SU-DHL-6 (cell line): Measurements from ENCODE around the gene AADAC.
"Not testable (repeated sequence)": the region's sequence is repeated elsewhere in the genome, so short reads cannot be mapped to it uniquely, and the experiment has no call there.

Experiments
- H2AFZ ChIP-seq: fragments of 200-600 bp; sonication (generic); 2 replicates; pipeline ENCODE4 v1.6.1; 2014; ENCODE audit warnings: low read depth, mild to moderate bottlenecking, moderate library complexity, mixed read lengths, antibody characterized with exemption, low read length; ENCODE audit not compliant: severe bottlenecking
- H3F3A ChIP-seq: fragments of 200-600 bp; shearing (Covaris generic); 2 replicates; pipeline ENCODE4 v1.6.0; 2016; ENCODE audit warnings: antibody characterized with exemption, mild to moderate bottlenecking; ENCODE audit not compliant: insufficient read depth
- H3K27ac ChIP-seq: fragments of 200-600 bp; sonication (generic); 2 replicates; pipeline ENCODE4 v1.5.1; 2016; ENCODE audit warnings: low read depth, mild to moderate bottlenecking, low read length, moderate library complexity, mixed read lengths
- H3K27me3 ChIP-seq: fragments of 200-600 bp; sonication (generic), shearing (Covaris generic); 2 replicates; pipeline ENCODE4 v1.6.0; 2014; ENCODE audit warnings: mild to moderate bottlenecking, low read length
- H3K36me3 ChIP-seq: fragments of 200-600 bp; sonication (generic); 2 replicates; pipeline ENCODE4 v1.6.1; 2014; ENCODE audit warnings: mild to moderate bottlenecking, low read length, mixed read lengths
- H3K4me2 ChIP-seq: fragments of 300-600, 200-600 bp; shearing (Covaris generic), sonication (generic); 2 replicates; pipeline ENCODE4 v1.6.0; 2014; ENCODE audit warnings: low read length, low read depth, mild to moderate bottlenecking; ENCODE audit not compliant: poor library complexity, severe bottlenecking
- H3K4me3 ChIP-seq: fragments of 200-600 bp; sonication (generic); 2 replicates; pipeline ENCODE4 v1.5.1; 2014; ENCODE audit warnings: antibody characterized with exemption, low read length, mild to moderate bottlenecking, mixed read lengths; ENCODE audit not compliant: insufficient read depth, poor library complexity, severe bottlenecking
- H3K79me2 ChIP-seq: fragments of 200-600 bp; sonication (generic); 2 replicates; pipeline ENCODE4 v1.6.1; 2014; ENCODE audit warnings: mild to moderate bottlenecking, low read length, moderate library complexity; ENCODE audit not compliant: insufficient read depth
- H3K9ac ChIP-seq: fragments of 200-600 bp; sonication (generic); 2 replicates; pipeline ENCODE4 v1.7.0; 2014; ENCODE audit warnings: mild to moderate bottlenecking, low read length
- H3K9me2 ChIP-seq: fragments of 200-600 bp; sonication (generic); replicated peaks from 2 replicates; pipeline ENCODE4 v1.6.1; 2014; ENCODE audit warnings: low read length; ENCODE audit not compliant: insufficient read depth
- H3K9me3 ChIP-seq: fragments of 200-600 bp; sonication (generic); 2 replicates; pipeline ENCODE4 v1.6.1; 2014; ENCODE audit warnings: low read length, mixed read lengths; ENCODE audit not compliant: insufficient read depth
- H4K20me1 ChIP-seq: fragments of 200-600 bp; sonication (generic); 2 replicates; pipeline ENCODE4 v1.6.1; 2014; ENCODE audit warnings: low read depth, mild to moderate bottlenecking, antibody characterized with exemption, low read length, moderate library complexity, mixed read lengths
- EZH2phosphoT487 ChIP-seq: fragments of 200-600 bp; sonication (generic), shearing (Covaris generic); conservative IDR thresholded peaks from 2 replicates; pipeline ENCODE4 v1.6.1; 2018; ENCODE audit warnings: mild to moderate bottlenecking, antibody characterized with exemption, low read length, moderate library complexity, mixed read lengths
- TF ChIP-seq, protein P1 (sequence below): fragments of 200-600 bp; sonication (generic); IDR thresholded peaks from one replicate; pipeline ENCODE4 v1.5.1; 2017; ENCODE audit warnings: antibody characterized with exemption, mild to moderate bottlenecking, low read length, moderate library complexity; ENCODE audit not compliant: insufficient read depth, poor library complexity, severe bottlenecking

Gene AADAC

DNA sequence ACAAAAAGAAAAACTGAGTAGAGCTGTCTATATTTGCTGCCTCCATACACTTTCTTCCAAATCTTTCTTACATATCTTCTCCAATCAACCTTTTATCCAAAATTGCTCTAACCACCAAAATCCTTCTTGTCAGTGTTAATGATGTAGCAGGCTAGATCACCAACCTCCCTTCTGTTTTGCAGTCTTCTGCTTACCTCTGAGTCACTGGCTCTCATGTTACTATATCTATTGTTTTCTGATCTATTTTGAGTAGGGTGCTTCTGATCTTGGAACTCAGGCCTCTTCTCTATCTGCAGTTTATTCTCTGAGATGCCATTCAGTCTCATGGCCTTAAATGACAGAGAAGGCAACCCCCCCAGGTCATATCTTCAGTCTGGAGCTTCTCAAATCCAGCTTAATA lies 26.3 kb upstream of the AADAC start:
- TF ChIP-seq, protein P1, sequence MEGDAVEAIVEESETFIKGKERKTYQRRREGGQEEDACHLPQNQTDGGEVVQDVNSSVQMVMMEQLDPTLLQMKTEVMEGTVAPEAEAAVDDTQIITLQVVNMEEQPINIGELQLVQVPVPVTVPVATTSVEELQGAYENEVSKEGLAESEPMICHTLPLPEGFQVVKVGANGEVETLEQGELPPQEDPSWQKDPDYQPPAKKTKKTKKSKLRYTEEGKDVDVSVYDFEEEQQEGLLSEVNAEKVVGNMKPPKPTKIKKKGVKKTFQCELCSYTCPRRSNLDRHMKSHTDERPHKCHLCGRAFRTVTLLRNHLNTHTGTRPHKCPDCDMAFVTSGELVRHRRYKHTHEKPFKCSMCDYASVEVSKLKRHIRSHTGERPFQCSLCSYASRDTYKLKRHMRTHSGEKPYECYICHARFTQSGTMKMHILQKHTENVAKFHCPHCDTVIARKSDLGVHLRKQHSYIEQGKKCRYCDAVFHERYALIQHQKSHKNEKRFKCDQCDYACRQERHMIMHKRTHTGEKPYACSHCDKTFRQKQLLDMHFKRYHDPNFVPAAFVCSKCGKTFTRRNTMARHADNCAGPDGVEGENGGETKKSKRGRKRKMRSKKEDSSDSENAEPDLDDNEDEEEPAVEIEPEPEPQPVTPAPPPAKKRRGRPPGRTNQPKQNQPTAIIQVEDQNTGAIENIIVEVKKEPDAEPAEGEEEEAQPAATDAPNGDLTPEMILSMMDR: no peak
- no peak for TF ChIP-seq EZH2phosphoT487
- H3K9me3 ChIP-seq: no peaks in the 10 kb centered on the region

DNA sequence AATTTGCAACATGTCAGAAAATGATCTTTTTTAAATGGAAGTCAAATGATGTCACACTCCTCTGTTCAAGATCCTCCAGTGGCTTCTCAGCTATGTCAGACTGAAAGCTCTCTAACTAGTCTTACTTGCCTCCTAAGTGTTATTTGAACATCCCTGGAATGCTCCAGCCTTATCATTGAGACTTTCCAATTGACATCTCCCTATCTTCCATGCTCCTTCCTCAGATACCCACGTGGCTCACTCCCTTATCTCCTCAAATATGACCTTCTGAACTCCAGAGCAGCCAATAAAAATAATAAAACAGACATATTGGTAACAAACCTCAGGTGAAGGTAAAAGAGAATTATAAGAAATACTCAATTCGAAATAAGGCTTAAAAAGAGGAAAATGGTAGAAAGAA lies 25.5 kb upstream of the AADAC start:
- Histone ChIP-seq H3F3A (no peaks in the 10 kb centered on the region), H4K20me1 (no peaks in the 10 kb centered on the region), H3K9me2 (no peaks in the 10 kb centered on the region), H3K9ac (no peak overlapping the region), H3K27ac (no peak overlapping the region), H3K27me3 (no peaks in the 10 kb centered on the region), H3K4me2 (no peak overlapping the region), H3K9me3 (no peaks in the 10 kb centered on the region), H3K36me3 (no peaks in the 10 kb centered on the region), H2AFZ (no peak overlapping the region), H3K4me3 (no peak overlapping the region), H3K79me2 (no peaks in the 10 kb centered on the region)
- TF ChIP-seq, protein P1: no peak
- TF ChIP-seq EZH2phosphoT487: no peak

More for the DNA sequence above, 26.3 kb upstream of the AADAC start:
- H3K9me2 ChIP-seq: no peaks in the 10 kb centered on the region
- no peaks in the 10 kb centered on the region for H4K20me1 ChIP-seq
- no peak overlapping the region for H3K27ac ChIP-seq
- H3K27me3 ChIP-seq: no peaks in the 10 kb centered on the region
- no peak overlapping the region for H2AFZ ChIP-seq
- no peaks in the 10 kb centered on the region for H3K79me2 ChIP-seq
- H3K4me3 ChIP-seq: no peak overlapping the region
- H3K9ac ChIP-seq: no peak overlapping the region
- no peaks in the 10 kb centered on the region for H3F3A ChIP-seq
- H3K4me2 ChIP-seq: no peak overlapping the region
- no peaks in the 10 kb centered on the region for H3K36me3 ChIP-seq

DNA sequence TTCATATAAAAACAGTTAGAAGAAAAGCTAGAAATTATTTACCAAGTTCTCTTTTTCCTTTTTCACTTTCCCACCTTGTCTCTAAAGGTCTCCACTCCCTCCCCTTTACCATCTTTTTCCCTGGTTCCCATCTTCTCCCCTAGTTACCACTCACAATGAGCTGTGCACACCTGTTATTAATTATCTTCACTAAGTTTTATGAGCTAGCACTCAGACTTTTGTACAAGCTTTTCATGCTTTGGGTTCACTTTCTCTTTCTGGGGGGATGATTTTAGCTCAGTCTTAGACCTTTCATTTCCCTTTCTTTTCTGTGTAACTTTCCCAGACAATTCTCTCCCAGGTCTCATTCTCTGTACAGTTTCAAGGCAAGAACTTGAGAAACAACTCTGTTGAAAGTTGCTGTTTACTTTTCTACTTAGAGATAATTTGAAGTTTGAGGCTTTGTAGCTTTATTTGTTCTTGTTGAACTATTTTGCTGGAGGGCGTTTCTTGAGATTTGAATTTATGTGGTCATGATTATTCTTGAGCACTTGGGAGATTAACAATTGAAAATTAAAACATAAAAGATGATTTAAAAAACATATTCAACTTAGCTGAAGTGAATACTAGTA lies 24.0 kb upstream of the AADAC start:
- TF ChIP-seq, protein P1: no peak
- TF ChIP-seq EZH2phosphoT487: no peak
- no peak overlapping the region for H2AFZ ChIP-seq

DNA sequence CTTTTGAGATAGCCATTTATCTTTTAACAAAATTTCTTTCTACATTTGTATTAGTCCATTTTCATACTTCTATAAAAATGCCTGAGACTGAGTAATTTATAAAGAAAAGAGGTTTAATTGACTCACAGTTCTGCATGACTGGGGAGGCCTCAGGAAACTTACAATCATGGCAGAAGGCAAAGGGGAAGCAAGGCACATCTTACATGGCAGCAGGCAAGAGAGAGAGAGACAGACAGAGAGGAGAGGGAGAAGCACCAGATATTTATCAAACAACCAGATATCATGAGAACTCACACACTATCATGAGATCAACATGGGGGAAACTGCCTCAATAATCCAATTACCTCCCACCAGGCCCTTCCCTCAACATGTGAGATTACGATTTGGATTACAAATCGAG lies 23.2 kb upstream of the AADAC start:
- H3K79me2 ChIP-seq, H2AFZ ChIP-seq, H3K4me3 ChIP-seq, H3K9me2 ChIP-seq, H3K9ac ChIP-seq, H3K27ac ChIP-seq, H4K20me1 ChIP-seq, H3F3A ChIP-seq, H3K27me3 ChIP-seq, H3K9me3 ChIP-seq, H3K4me2 ChIP-seq, H3K36me3 ChIP-seq: not testable (repeated sequence)

More for the DNA sequence above, 24.0 kb upstream of the AADAC start:
- Histone ChIP-seq H4K20me1 (no peaks in the 10 kb centered on the region), H3K27me3 (no peaks in the 10 kb centered on the region), H3K27ac (no peak overlapping the region), H3F3A (no peaks in the 10 kb centered on the region), H3K9ac (no peak overlapping the region), H3K9me2 (no peaks in the 10 kb centered on the region), H3K36me3 (no peaks in the 10 kb centered on the region), H3K79me2 (no peaks in the 10 kb centered on the region), H3K4me2 (no peak overlapping the region), H3K4me3 (no peak overlapping the region), H3K9me3 (no peaks in the 10 kb centered on the region)
